Measurements from ENCODE around the gene ADARB1. TPM values are rescaled to one million over a fixed set of nuclear protein-coding genes. Genes with fewer than 3 reads are reported as not detected.

Gene ADARB1
- total RNA-seq, 1 experiment from 2014 or later, result 14.1 TPM

- no peak for TF ChIP-seq EZH2 (IDR thresholded peaks at IDR 0.05; ENCODE audit: low read length, unreplicated experiment)
- TF ChIP-seq EZH2phosphoT487 (IDR thresholded peaks at IDR 0.05; ENCODE audit: borderline replicate concordance, low read length), result no peak
- TF ChIP-seq CTCF (conservative IDR thresholded peaks at IDR 0.05; ENCODE audit: low read depth, low read length), result no peak
- Histone ChIP-seq H3K27me3 (ENCODE audit: low read length) (no peaks in the 10 kb centered on the region), H3K4me3 (ENCODE audit: low read length) (no peak overlapping the region), H2AFZ (ENCODE audit: low read length) (no peak overlapping the region), H3K79me2 (ENCODE audit: low read length) (peaks cover 40% of the 10 kb centered on the region), H4K20me1 (ENCODE audit: low read length) (no peaks in the 10 kb centered on the region), H3F3A (ENCODE audit: low read length, unreplicated experiment) (no peaks in the 10 kb centered on the region), H3K9ac (ENCODE audit: low read length) (no peak overlapping the region), H3K9me2 (replicated peaks; ENCODE audit: low read length) (no peaks in the 10 kb centered on the region), H3K4me1 (ENCODE audit: insufficient read depth, low read length) (peaks cover 10% of the 10 kb centered on the region), H3K36me3 (ENCODE audit: low read depth, low read length) (no peaks in the 10 kb centered on the region), H3K9me3 (ENCODE audit: low read length) (no peaks in the 10 kb centered on the region), H3K4me2 (ENCODE audit: low read length) (no peak overlapping the region), H3K27ac (ENCODE audit: low read length) (no peak overlapping the region)
- CTCF ChIA-PET, result no interaction called here
- intact Hi-C loops (cut with micrococcal nuclease), result no loop called here
- no peak for ATAC-seq
- no TSS peak for BruUV-seq (replicated peaks)
- POLR2A ChIA-PET (ENCODE audit: unreplicated experiment), result no interaction called here
- DNase-seq, result no peak
Measured at GRCh38 chr21:45084121-45084520, 9.7 kb downstream of the ADARB1 start.

- ATAC-seq, result no peak
- Histone ChIP-seq H4K20me1 (ENCODE audit: low read length) (no peaks in the 10 kb centered on the region), H3K79me2 (ENCODE audit: low read length) (peaks cover 36% of the 10 kb centered on the region), H3K9me2 (replicated peaks; ENCODE audit: low read length) (no peaks in the 10 kb centered on the region), H3K9ac (ENCODE audit: low read length) (no peak overlapping the region), H3K36me3 (ENCODE audit: low read depth, low read length) (no peaks in the 10 kb centered on the region), H3K4me3 (ENCODE audit: low read length) (no peak overlapping the region), H2AFZ (ENCODE audit: low read length) (no peak overlapping the region), H3K27ac (ENCODE audit: low read length) (no peak overlapping the region), H3K4me1 (ENCODE audit: insufficient read depth, low read length) (peaks cover 10% of the 10 kb centered on the region), H3K27me3 (ENCODE audit: low read length) (no peaks in the 10 kb centered on the region), H3K4me2 (ENCODE audit: low read length) (no peak overlapping the region), H3K9me3 (ENCODE audit: low read length) (no peaks in the 10 kb centered on the region), H3F3A (ENCODE audit: low read length, unreplicated experiment) (no peaks in the 10 kb centered on the region)
- BruUV-seq (replicated peaks), result no TSS peak
- intact Hi-C loops (cut with micrococcal nuclease), result no loop called here
- TF ChIP-seq CTCF (conservative IDR thresholded peaks at IDR 0.05; ENCODE audit: low read depth, low read length) (no peak), EZH2phosphoT487 (IDR thresholded peaks at IDR 0.05; ENCODE audit: borderline replicate concordance, low read length) (no peak), EZH2 (IDR thresholded peaks at IDR 0.05; ENCODE audit: low read length, unreplicated experiment) (no peak)
- DNase-seq, result no peak
- CTCF ChIA-PET, result no interaction called here
- POLR2A ChIA-PET (ENCODE audit: unreplicated experiment), result no interaction called here
Measured at GRCh38 chr21:45084881-45085536, 10.6 kb downstream of the ADARB1 start.

GRCh38 chr21:45085700-45086099 is 11.3 kb downstream of the ADARB1 start:
- no peaks in the 10 kb centered on the region for H4K20me1 ChIP-seq (ENCODE audit: low read length)
- no peak overlapping the region for H3K4me2 ChIP-seq (ENCODE audit: low read length)
- ChIA-PET POLR2A (ENCODE audit: unreplicated experiment) (no interaction called here), CTCF (no interaction called here)
- DNase-seq, result no peak
- H3K27ac ChIP-seq (ENCODE audit: low read length), result no peak overlapping the region
- H3K27me3 ChIP-seq (ENCODE audit: low read length), result no peaks in the 10 kb centered on the region
- no peaks in the 10 kb centered on the region for H3K9me3 ChIP-seq (ENCODE audit: low read length)
- no peak for TF ChIP-seq CTCF (conservative IDR thresholded peaks at IDR 0.05; ENCODE audit: low read depth, low read length)
- no peak for TF ChIP-seq EZH2phosphoT487 (IDR thresholded peaks at IDR 0.05; ENCODE audit: borderline replicate concordance, low read length)
- no peak for TF ChIP-seq EZH2 (IDR thresholded peaks at IDR 0.05; ENCODE audit: low read length, unreplicated experiment)
- H2AFZ ChIP-seq (ENCODE audit: low read length), result no peak overlapping the region
- H3F3A ChIP-seq (ENCODE audit: low read length, unreplicated experiment), result no peaks in the 10 kb centered on the region
- H3K9ac ChIP-seq (ENCODE audit: low read length), result no peak overlapping the region
- H3K4me1 ChIP-seq (ENCODE audit: insufficient read depth, low read length), result peaks cover 7% of the 10 kb centered on the region
- intact Hi-C loops (cut with micrococcal nuclease), result no loop called here
- ATAC-seq, result no peak
- no TSS peak for BruUV-seq (replicated peaks)
- H3K9me2 ChIP-seq (replicated peaks; ENCODE audit: low read length), result no peaks in the 10 kb centered on the region
- no peak overlapping the region for H3K4me3 ChIP-seq (ENCODE audit: low read length)
- no peaks in the 10 kb centered on the region for H3K36me3 ChIP-seq (ENCODE audit: low read depth, low read length)
- peaks cover 36% of the 10 kb centered on the region for H3K79me2 ChIP-seq (ENCODE audit: low read length)

All from PC-3 (cell line).